NCI-H187 (cell line): ENCODE data around the gene PSME4.
"Not testable (repeated sequence)": the region's sequence is repeated elsewhere in the genome, so short reads cannot be mapped to it uniquely, and the experiment has no call there.

Experiments
- DNase-seq, 2 experiments: peaks; one replicate each; lab custom pipeline; 2025; lab: John Stamatoyannopoulos, UW

PSME4 gene

DNA sequence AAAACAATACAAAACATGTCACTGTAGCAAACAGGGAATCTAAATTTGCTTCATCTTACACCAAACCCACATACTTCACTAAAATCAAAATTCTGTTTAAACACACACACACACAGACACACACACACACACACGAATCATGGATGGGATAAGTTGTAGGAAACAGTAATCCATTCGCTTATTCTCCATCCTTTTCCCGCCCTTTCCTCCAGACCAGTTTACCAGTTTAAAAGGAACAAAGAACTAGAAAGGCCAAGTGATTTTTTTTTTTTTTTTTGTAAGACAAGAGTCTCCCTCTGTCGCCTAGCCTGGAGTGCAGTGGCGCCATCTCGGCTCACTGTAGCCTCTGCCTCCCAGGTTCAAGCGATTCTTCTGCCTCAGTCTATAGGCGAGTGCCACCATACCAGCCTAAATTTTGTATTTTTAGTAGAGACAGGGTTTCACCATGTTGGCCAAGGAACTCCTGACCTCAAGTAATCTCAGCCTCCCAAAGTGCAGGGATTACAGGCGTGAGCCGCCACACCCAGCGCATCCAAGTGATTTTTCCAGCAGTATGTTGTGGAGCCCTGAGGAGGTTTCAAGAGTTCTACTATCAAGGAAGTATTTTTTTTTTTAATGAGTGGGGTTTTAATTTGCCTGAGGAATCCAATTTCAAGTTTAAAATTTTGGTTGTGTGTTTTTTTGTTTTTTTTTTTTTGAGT is 5.7 kb downstream of the PSME4 start:
- no peak for DNase-seq

- DNase-seq, result no peak
Measured at GRCh38 chr2:53964257-53964952, 6.4 kb downstream of the PSME4 start.

DNA sequence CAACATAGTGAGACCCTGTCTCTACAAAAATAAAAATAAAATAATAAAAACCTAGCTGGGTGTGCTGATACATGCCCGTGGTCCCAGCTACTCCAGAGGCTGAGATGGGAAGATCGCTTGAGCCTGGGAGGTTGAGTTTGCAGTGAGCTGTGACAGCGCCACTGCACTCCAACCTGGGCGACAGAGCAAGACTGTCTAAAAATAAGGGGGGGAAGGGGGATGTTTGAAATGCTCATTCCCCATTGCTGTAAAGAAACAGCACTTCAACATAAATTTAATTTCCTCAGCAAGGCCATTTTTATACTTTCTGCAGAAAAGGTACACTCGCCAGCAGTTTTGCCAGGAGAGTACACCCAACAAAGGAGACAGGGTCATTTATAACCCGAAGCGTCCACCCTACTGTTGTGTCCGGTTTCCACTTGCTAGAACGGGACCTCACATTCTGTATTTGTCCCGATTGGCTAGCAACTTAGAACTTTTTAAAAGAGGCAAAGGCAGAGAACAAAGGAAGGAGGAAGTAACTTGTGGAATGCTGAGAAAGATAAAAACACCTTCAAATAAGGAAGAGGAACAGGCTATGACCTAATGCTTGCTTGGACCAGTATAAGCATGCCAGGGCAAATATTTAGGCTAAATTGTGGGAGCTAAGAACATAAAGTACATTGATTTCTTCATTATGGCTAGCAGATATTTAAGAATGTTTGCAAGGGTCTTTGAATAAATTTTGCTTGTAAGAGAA is 9.1 kb downstream of the PSME4 start:
- peak in 1 of 2 experiments; percentile 38 for DNase-seq

GRCh38 chr2:53960476-53960875 is 10.3 kb downstream of the PSME4 start:
- DNase-seq, result no peak

DNA sequence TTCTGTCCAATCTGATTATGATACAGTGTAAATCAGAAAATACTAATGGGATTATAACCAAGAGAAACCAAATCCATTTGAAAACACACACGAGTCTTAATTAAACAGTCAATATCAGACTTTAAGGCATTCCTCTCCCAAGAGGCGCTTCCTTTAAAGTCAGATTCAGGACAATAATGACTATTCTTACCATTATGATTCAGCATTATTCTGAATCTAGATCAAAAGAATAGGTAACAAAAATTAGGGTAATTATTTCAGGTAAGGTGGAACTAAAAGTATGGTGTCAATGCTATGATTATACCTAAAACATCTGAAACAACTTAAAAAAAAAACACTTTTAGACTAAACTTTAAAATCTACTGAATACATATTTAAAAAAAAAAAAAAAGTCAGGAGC is 12.3 kb downstream of the PSME4 start:
- no peak for DNase-seq

- no peak for DNase-seq
Measured at GRCh38 chr2:53952519-53952918, 18.3 kb downstream of the PSME4 start.

DNA sequence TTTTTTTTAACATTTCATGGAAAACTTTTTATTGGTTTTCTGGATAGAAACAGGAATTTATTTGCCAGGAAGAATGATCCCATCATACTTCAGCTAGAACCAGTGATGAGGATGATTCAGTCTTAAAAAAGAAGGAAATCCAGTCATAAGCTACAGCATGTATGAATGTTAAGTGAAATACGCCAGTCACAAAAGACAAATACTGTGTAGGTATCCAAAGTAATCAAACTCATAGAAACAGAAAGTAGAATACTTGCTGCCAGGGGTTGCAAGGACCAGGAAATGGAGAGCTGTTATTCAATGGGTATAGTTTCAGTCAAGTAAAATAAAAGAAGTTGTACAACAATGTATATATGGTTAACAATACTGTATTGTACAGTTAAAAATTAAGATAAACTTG is 21.3 kb downstream of the PSME4 start:
- no peak for DNase-seq

DNA sequence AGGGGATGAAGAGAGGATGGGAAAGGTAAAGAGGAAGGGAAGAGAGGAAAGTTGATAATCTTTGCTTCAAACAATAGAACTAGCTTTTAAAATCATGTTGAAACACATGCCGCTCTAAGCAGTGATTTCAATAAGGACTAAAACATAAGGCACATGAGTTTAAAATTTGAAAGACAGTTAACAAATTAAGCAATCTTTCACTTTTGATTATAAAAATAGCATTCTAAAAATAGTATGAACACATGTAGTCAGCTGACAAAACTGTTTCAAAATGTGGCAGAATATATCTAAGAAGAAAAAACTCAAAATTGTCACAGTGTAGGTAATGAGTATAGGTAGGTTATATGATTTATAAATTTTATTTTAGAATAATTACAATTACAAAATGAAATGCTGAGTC is 25.3 kb downstream of the PSME4 start:
- no peak for DNase-seq

DNA sequence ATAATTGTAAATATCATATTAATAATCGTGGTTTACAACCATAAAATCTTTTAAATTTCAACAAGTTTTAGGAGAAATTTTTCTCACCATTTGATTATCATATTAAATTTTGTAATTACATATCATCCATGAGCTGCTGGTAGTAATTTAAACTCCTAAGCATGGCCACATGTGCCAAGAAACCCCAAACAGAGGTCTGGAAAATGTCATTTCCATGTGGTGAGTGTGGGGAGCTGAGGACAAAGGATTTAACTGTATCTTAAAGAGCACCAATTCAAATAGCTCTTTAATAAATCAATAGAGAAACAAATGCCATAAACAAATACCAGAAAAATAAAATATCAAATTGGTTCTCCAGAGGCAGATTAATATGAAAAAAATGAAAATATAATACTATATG is 26.3 kb downstream of the PSME4 start:
- DNase-seq, result no peak

DNA sequence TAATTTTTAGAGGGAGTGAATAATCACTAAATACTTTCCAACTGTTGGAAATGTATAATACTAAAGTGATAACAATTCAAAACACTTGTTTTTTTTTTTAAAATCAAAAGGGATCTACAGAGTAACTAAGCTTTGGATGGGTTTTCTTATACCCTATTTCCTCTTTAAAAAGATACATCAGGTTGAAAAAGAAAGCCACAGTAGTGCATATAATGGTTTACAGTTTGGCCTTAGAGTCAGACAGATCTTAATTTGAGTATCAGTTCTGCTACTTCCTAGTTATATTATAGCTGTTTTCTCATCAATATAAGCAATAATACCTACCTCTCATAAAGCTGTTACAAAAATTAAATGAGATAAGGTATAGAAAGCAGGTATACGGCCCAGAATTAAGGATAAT is 28.5 kb downstream of the PSME4 start:
- DNase-seq, result no peak

- no peak for DNase-seq
Measured at GRCh38 chr2:53941749-53942148, 29.0 kb downstream of the PSME4 start.

- no peak for DNase-seq
Measured at GRCh38 chr2:53939656-53940055, 31.1 kb downstream of the PSME4 start.

DNA sequence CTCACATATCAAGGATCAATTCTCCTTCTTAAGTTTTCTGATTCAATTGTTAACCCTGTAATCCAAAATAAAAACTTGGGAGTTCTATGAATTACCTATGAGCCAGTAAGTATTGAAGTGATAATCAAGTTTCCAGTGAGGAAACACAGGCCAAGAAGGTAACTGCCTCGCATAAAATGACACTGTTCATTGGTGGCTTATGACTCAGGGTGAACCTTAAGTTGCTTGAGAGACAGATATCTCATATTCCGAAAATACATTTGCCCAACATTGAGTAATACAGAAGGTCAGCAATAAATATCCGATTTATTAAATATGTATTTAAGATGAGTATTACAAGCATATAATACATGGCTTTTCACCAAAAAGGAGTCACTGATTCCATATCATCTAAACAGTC is 31.9 kb downstream of the PSME4 start:
- no peak for DNase-seq

DNA sequence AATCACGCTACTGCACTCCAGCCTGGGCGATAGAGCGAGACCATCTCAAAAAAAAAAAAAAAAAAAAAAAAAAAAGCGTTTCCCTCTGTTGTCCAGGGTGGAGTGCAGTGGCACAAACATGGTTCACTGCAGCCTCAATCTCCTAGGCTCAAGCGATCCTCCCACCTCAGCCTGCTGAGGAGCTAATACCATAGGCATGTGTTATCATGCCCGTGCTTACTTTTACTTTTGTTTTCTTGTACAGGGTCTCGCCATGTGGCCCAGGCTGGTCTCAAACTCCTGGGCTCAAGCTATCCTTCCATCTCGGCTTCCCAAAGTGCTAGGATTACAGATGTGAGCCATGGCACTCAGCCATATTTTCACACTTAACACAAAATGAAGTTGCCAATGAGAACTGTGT is 37.5 kb downstream of the PSME4 start:
- DNase-seq, result no peak

DNA sequence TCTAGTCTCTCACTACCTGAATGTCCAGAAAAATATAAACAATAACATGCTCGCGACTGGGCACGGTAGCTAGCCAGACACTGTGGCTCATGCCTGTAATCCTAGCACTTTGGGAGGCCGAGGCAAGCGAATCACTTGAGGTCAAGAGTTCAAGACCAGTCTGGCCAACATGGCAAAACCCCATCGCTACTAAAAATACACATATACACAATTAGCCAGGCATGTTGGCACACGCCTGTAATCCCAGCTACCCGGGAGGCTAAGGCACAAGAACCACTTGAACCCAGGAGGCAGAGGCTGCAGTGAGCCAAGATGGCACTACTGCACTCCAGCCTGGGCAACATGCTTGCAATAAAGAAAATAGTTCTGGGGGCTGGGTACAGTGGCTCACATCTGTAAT is 44.5 kb downstream of the PSME4 start:
- DNase-seq, result not testable (repeated sequence)

GRCh38 chr2:53913721-53914120 is 57.1 kb downstream of the PSME4 start:
- no peak for DNase-seq

DNA sequence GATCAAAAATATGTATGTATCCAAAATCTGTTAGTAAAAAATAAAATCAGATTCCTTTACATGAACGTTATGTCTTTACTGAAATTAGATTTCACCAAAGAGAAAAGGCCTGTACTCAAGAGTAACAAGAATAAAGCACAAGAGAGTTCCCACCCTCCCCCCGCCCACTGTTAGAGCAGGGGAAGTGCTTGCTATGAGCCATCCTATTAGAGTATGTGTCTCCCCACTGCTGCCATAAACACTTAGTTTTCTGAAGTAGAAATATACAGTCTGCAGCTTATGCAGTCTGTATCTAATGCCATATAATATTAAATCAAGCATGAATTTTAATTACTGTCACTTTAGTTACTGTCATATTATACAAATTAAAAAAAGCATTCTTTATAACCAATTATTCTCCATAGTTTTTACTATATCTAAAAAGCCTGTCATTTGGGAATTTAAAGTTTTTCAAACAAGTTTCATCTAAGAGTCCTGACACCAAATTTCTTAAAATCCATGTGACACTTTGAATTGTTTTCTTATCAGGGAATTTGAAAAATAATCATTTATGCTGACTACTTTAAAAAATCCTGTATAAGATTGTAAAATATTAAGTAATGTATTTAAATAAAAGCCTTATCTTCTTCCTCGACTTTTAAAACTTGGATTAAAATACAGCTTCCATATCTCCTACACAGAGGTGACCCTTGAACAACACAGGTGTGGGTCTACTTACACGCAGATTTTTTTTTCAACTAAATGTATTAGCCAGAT is 59.2 kb downstream of the PSME4 start:
- no peak for DNase-seq

DNA sequence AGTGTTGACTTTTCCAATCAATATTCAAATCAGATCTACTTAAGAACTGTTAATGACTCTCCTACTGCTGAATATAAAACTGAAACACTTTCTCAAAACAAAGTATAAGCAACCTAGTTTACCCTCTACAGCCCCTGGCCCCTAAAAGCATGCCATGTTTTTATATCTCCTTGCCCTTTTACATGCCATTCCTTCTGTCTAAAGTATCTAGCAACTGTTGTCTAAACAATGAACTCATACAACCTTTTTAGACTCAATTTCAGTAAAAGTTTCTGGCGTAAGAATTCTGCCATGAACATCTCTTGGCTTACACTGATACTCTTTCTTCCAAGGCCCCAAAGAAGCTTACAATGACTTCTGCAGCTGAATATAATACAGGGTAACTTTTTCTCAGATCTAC is 63.2 kb downstream of the PSME4 start:
- no peak for DNase-seq

DNA sequence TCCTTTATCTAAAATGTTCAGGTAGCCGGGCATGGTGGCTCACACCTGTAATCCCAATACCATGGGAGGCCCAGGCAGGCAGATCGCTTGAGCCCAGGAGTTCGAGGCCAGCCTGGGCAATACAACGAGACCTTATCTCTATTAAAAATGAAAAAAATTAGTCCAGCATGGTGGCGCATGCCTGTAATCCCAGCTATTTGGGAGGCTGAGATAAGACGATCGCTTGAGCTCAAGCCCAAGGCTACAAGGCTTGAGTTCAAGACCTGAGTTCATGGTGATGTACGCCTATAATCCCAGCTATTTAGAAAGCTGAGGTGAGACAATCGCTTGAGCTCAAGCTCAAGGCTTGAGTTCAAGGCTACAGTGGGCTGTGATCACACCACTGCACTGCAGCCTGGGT is 65.4 kb downstream of the PSME4 start:
- no peak for DNase-seq

DNA sequence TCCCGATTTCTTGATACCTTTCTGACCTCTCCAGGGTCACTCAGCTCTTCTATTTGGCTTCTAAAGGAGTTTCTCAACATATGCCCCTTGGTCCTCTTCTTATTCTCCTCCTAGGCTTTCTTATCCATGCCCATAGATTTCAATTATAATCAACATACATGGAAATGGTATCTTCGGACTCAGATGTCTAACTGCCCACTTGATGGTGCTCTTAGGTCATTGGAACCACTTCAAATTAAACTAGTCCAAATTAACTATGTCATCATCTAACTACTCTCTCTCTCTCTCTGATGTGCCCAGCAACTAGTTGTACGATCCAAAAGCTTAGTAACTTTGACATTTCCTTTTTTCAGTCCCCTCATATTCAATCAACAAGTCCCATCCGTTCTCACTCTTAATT is 67.8 kb downstream of the PSME4 start:
- no peak for DNase-seq

DNA sequence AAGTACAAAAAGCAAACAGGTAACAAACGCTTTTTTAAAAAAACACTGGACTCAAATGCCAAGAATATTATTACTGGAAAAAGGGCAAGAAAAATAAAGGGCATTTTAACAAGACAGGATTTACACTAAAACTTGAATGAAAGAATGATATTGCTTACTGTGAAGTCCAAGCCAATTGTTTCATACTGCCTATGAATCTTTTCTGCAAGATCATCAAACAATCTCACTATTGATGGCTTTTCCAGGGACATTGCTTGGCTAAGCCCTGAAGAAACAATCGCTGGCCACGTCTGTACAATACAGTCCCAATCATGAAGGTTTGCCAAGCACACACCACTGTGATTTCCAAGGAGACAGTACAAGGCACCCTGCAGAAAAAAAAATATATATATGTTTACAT is 69.6 kb downstream of the PSME4 start:
- DNase-seq, result no peak

GRCh38 chr2:53896864-53897263 is 73.9 kb downstream of the PSME4 start:
- no peak for DNase-seq
